Cerebellar cortex (tissue), 1 donor: Measurements from ENCODE around the gene ZNF536.

ENCODE experiments used
- DNase-seq: peaks from one replicate; pipeline ENCODE4 v3.0.0-alpha.2; 2015; ENCODE audit warnings: low spot score

ZNF536 gene

GRCh38 chr19:30564551-30565011, 192.4 kb downstream of the ZNF536 start:
- DNase-seq = no peak

- no peak for DNase-seq
Measured at GRCh38 chr19:30565636-30566035, 193.5 kb downstream of the ZNF536 start.

- peak; percentile 5 for DNase-seq
Measured at GRCh38 chr19:30566681-30567420, 194.7 kb downstream of the ZNF536 start.

GRCh38 chr19:30567536-30568232, 195.5 kb downstream of the ZNF536 start:
- DNase-seq = peak; percentile 22

GRCh38 chr19:30570194-30570593, 198.0 kb downstream of the ZNF536 start:
- no peak for DNase-seq

- no peak for DNase-seq
Measured at GRCh38 chr19:30577551-30578105, 205.4 kb downstream of the ZNF536 start.

- no peak for DNase-seq
Measured at GRCh38 chr19:30579419-30579818, 207.2 kb downstream of the ZNF536 start.

GRCh38 chr19:30580673-30581072, 208.5 kb downstream of the ZNF536 start:
- no peak for DNase-seq

- no peak for DNase-seq
Measured at GRCh38 chr19:30584090-30584489, 211.9 kb downstream of the ZNF536 start.

GRCh38 chr19:30587869-30588268, 215.7 kb downstream of the ZNF536 start:
- no peak for DNase-seq

GRCh38 chr19:30590596-30591229, 218.5 kb downstream of the ZNF536 start:
- DNase-seq = no peak

- DNase-seq = peak; percentile 31
Measured at GRCh38 chr19:30593356-30593755, 221.2 kb downstream of the ZNF536 start.

GRCh38 chr19:30593975-30594745, 222.0 kb downstream of the ZNF536 start:
- DNase-seq = no peak

GRCh38 chr19:30596268-30596667, 224.1 kb downstream of the ZNF536 start:
- no peak for DNase-seq

GRCh38 chr19:30596813-30597399, 224.7 kb downstream of the ZNF536 start:
- DNase-seq = no peak

- no peak for DNase-seq
Measured at GRCh38 chr19:30598688-30599087, 226.5 kb downstream of the ZNF536 start.

- peak; percentile 14 for DNase-seq
Measured at GRCh38 chr19:30602661-30603350, 230.6 kb downstream of the ZNF536 start.

- DNase-seq = peak; percentile 80
Measured at GRCh38 chr19:30604657-30605056, 232.5 kb downstream of the ZNF536 start.

GRCh38 chr19:30605333-30605732, 233.1 kb downstream of the ZNF536 start:
- no peak for DNase-seq

GRCh38 chr19:30606114-30607050, 234.2 kb downstream of the ZNF536 start:
- DNase-seq = no peak
